Cardiac muscle cell (in vitro differentiated cells and primary cell): Measurements from ENCODE around the gene EFCAB5. TPM values are rescaled to one million over a fixed set of nuclear protein-coding genes. Genes with fewer than 3 reads are reported as not detected.
"Not testable (repeated sequence)": the region's sequence is repeated elsewhere in the genome, so short reads cannot be mapped to it uniquely, and the experiment has no call there.

Experiments used
- DNase-seq, 2 donors: peaks; one replicate each; pipeline versions ENCODE4 v3.0.0 to v3.0.0-alpha.2; 2010 to 2017; ENCODE audit warnings: low read depth in 1 of 2, low spot score in 1 of 2
- H3K27ac ChIP-seq: fragments of 200-600 bp; sonication (generic); 2 replicates; pipeline ENCODE4 v1.5.1; 2016
- H3K27me3 ChIP-seq: fragments of 200-600 bp; sonication (generic); 2 replicates; pipeline ENCODE4 v1.6.0; 2016; ENCODE audit warnings: control low read depth
- H3K36me3 ChIP-seq: fragments of 200-600 bp; sonication (generic); 2 replicates; pipeline ENCODE4 v1.5.1; 2016; ENCODE audit warnings: control low read depth
- H3K4me1 ChIP-seq: fragments of 200-600 bp; sonication (generic); 2 replicates; pipeline ENCODE4 v1.8.1; 2017; ENCODE audit warnings: low read depth, mild to moderate bottlenecking, mixed run types
- H3K4me3 ChIP-seq: fragments of 200-600 bp; sonication (generic); 2 replicates; pipeline ENCODE4 v1.5.1; 2016; ENCODE audit warnings: mild to moderate bottlenecking
- H3K9me3 ChIP-seq: fragments of 200-600 bp; sonication (generic); 2 replicates; pipeline ENCODE4 v1.5.1; 2017; ENCODE audit warnings: low read depth, mild to moderate bottlenecking, control low read depth
- CTCF ChIP-seq: IDR thresholded peaks from 2 replicates; pipeline ENCODE4 v1.5.1; 2012; ENCODE audit warnings: low read depth, mild to moderate bottlenecking, low read length
- polyA plus RNA-seq: library from polyadenylated mRNA; unstranded; fragments of >200 nt; fragmentation: Nextera tagmentation; extraction: Ambion mirVana; gene quantifications from 2 replicates; pipeline ENCODE4 v1.2.1, GENCODE V29; 2016
- total RNA-seq: library from RNA; depleted of rRNA; stranded (reverse); fragments of >200 nt; gene quantifications from 2 replicates; pipeline ENCODE4 v1.2.3, GENCODE V29; 2016

The EFCAB5 gene
- total and polyA plus RNA-seq, 2 experiments from 2014 or later = 0.12 to 1.5 TPM

DNA sequence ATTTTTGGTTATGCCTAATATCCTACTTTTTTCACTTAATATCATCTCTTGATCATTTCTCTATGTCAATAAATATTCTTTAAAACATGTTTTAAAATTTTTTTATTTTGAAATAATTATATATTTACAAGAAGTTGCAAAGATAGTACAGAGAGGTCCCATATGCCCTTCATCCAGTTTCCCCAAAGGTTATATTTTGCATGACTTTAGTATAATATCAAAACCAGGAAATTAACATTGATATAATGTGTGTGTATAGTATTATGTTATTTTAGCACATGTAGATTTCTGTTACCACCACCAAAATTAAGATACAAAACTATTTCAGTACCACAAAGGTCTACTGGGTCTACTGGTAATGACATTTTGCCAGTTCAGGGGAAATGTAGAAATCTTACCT is 60.7 kb downstream of the EFCAB5 start:
- DNase-seq = no peak
- H3K27ac ChIP-seq = no peak overlapping the region
- TF ChIP-seq CTCF = no peak
- no peaks in the 10 kb centered on the region for H3K27me3 ChIP-seq
- no peak overlapping the region for H3K4me3 ChIP-seq
- H3K36me3 ChIP-seq = no peaks in the 10 kb centered on the region
- H3K4me1 ChIP-seq = peaks cover 18% of the 10 kb centered on the region
- H3K9me3 ChIP-seq = no peaks in the 10 kb centered on the region

GRCh38 chr17:30005709-30006320 is 64.4 kb downstream of the EFCAB5 start:
- DNase-seq = peak; percentile 47 to 73
- Histone ChIP-seq H3K4me1 (peaks cover 11% of the 10 kb centered on the region), H3K4me3 (no peak overlapping the region)

DNA sequence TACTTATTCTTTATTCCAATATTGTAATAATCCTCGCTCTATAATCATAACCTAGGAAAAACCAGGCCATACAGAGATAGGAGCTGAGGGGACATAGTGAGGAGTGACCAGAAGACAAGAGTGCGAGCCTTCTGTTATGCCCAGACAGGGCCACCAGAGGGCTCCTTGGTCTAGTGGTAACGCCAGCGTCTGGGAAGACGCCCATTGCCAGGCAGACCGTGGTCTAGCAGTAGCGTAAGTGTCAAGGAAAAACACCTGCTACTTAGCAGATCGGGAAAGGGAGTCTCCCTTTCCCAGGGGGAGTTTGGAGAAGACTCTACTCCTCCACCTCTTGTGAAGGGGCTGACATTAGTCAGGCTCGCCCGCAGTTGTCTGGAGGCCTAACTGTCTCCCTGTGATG is 70.5 kb downstream of the EFCAB5 start:
- not testable (repeated sequence) for DNase-seq, H3K4me3 ChIP-seq, H3K9me3 ChIP-seq, H3K27ac ChIP-seq, H3K4me1 ChIP-seq, H3K36me3 ChIP-seq, H3K27me3 ChIP-seq

More at GRCh38 chr17:30005709-30006320, 64.4 kb downstream of the EFCAB5 start:
- Histone ChIP-seq H3K9me3 (no peaks in the 10 kb centered on the region), H3K36me3 (no peaks in the 10 kb centered on the region), H3K27me3 (no peaks in the 10 kb centered on the region), H3K27ac (peak overlapping the region; percentile 91)
- no peak for TF ChIP-seq CTCF

- H3K9me3 ChIP-seq = no peaks in the 10 kb centered on the region
- H3K4me1 ChIP-seq = peaks cover 3% of the 10 kb centered on the region
- no peaks in the 10 kb centered on the region for H3K36me3 ChIP-seq
- peak; percentile 83 for TF ChIP-seq CTCF
- peak; percentile 67 to 70 for DNase-seq
- H3K27ac ChIP-seq = no peak overlapping the region
- H3K4me3 ChIP-seq = no peak overlapping the region
- no peaks in the 10 kb centered on the region for H3K27me3 ChIP-seq
Measured at GRCh38 chr17:30021708-30022317, 80.4 kb downstream of the EFCAB5 start.

- not testable (repeated sequence) for DNase-seq, H3K4me1 ChIP-seq, H3K36me3 ChIP-seq, H3K27me3 ChIP-seq, H3K9me3 ChIP-seq, H3K27ac ChIP-seq, H3K4me3 ChIP-seq
Measured at GRCh38 chr17:30025325-30025724, 83.9 kb downstream of the EFCAB5 start.

- Histone ChIP-seq H3K36me3 (no peaks in the 10 kb centered on the region), H3K27ac (no peak overlapping the region)
- no peak for TF ChIP-seq CTCF
Measured at GRCh38 chr17:30027676-30028075, 86.2 kb downstream of the EFCAB5 start.

More at GRCh38 chr17:30027676-30028075, 86.2 kb downstream of the EFCAB5 start:
- Histone ChIP-seq H3K9me3 (no peaks in the 10 kb centered on the region), H3K4me3 (no peak overlapping the region), H3K4me1 (no peaks in the 10 kb centered on the region), H3K27me3 (no peaks in the 10 kb centered on the region)
- no peak for DNase-seq
